A673 (cell line): ENCODE measurements around the gene RELL2. TPM values are rescaled to one million over a fixed set of nuclear protein-coding genes. Genes with fewer than 3 reads are reported as not detected.

Experiments used
- BruUV-seq: library from RNA; stranded (reverse); fragments of 400-500 nt; replicated peaks from 2 replicates; lab custom pipeline; 2021; lab: Mats Ljungman, UMichigan
- CTCF ChIA-PET: fragments of 300-600 bp; sonication (Branson Sonifier 250); formaldehyde crosslinking; loops from one replicate; lab custom pipeline; 2022; ENCODE audit warnings: antibody characterized with exemption; lab: Charles Lee
- POLR2A ChIA-PET: fragments of 300-600 bp; sonication (Branson Sonifier 250); formaldehyde crosslinking; loops from one replicate; lab custom pipeline; 2022; ENCODE audit warnings: antibody characterized with exemption; ENCODE audit not compliant: low non-redundant PET; lab: Charles Lee
- DNase-seq: peaks from one replicate; pipeline ENCODE4 v3.0.0-alpha.2; 2015; ENCODE audit warnings: low spot score
- H3K27ac ChIP-seq: fragments of 200-600 bp; sonication (generic); 2 replicates; pipeline ENCODE4 v1.5.1; 2016; ENCODE audit warnings: mixed run types, low read depth, mild to moderate bottlenecking, mixed read lengths, antibody characterized with exemption, low read length; ENCODE audit not compliant: poor library complexity, severe bottlenecking
- H3K27me3 ChIP-seq: fragments of 200-600 bp; sonication (generic); replicated peaks from 2 replicates; pipeline ENCODE4 v1.6.1; 2017; ENCODE audit warnings: mixed run types, low read depth, mild to moderate bottlenecking, mixed read lengths, antibody characterized with exemption, low read length; ENCODE audit not compliant: insufficient read depth, poor library complexity
- H3K36me3 ChIP-seq: fragments of 200-600 bp; sonication (generic); 2 replicates; pipeline ENCODE4 v1.6.1; 2016; ENCODE audit warnings: mixed run types, mild to moderate bottlenecking, mixed read lengths, antibody characterized with exemption, low read length; ENCODE audit not compliant: insufficient read depth, poor library complexity, severe bottlenecking
- H3K4me1 ChIP-seq: fragments of 200-600 bp; sonication (generic); 2 replicates; pipeline ENCODE4 v1.6.1; 2017; ENCODE audit warnings: mixed run types, mild to moderate bottlenecking, mixed read lengths, antibody characterized with exemption, low read length; ENCODE audit not compliant: insufficient read depth, poor library complexity, severe bottlenecking
- H3K4me3 ChIP-seq: fragments of 200-600 bp; sonication (generic); 2 replicates; pipeline ENCODE4 v1.5.1; 2016; ENCODE audit warnings: low read depth, mixed run types, mild to moderate bottlenecking, mixed read lengths, low read length; ENCODE audit not compliant: poor library complexity, severe bottlenecking
- H3K9me3 ChIP-seq: fragments of 200-600 bp; sonication (generic); 2 replicates; pipeline ENCODE4 v1.6.1; 2016; ENCODE audit warnings: mixed run types, low read depth, mild to moderate bottlenecking, mixed read lengths, antibody characterized with exemption, low read length; ENCODE audit not compliant: poor library complexity, severe bottlenecking
- CTCF ChIP-seq: fragments of 300-800, 200-600 bp; sonication (generic); conservative IDR thresholded peaks from 2 replicates; pipeline ENCODE4 v1.5.1; 2017; ENCODE audit warnings: low read depth, mild to moderate bottlenecking, antibody characterized with exemption, low read length, moderate library complexity, mixed read lengths
- EZH2 ChIP-seq: fragments of 200-600 bp; sonication (generic); IDR thresholded peaks from 2 replicates; pipeline ENCODE4 v1.6.1; 2017; ENCODE audit warnings: borderline replicate concordance, low read depth, mild to moderate bottlenecking, mixed read lengths, antibody characterized with exemption, low read length; ENCODE audit not compliant: poor library complexity, severe bottlenecking
- intact Hi-C: fragments of 100-400 bp; cut with micrococcal nuclease; formaldehyde crosslinking; loops from one replicate; pipeline ENCODE4 v1.10.0; 2022; ENCODE audit not compliant: unreplicated experiment
- total RNA-seq: library from RNA; stranded (reverse); gene quantifications from 2 replicates; pipeline ENCODE4 v1.2.3, GENCODE V29; 2021

The RELL2 gene
- total RNA-seq, 1 experiment from 2014 or later = 4.7 TPM

GRCh38 chr5:141681295-141681694 is 44.5 kb downstream of the RELL2 start:
- ChIA-PET CTCF (interaction anchor here (1.0 to 1.6 kb wide), 2 partner anchors 89 to 287 kb away, joined by 4 to 6 read pairs; partner anchors contain the start of gene RNF14), POLR2A (no interaction called here)
- TF ChIP-seq EZH2 = no peak
- Histone ChIP-seq H3K27me3 (no peaks in the 10 kb centered on the region), H3K9me3 (no peaks in the 10 kb centered on the region), H3K4me3 (peak overlapping the region; percentile 23), H3K36me3 (no peaks in the 10 kb centered on the region), H3K27ac (no peak overlapping the region), H3K4me1 (peaks cover 9% of the 10 kb centered on the region)
- BruUV-seq = no TSS peak
- intact Hi-C loops = no loop called here
- DNase-seq = no peak

- ChIA-PET CTCF (interaction anchor here (1.0 to 1.6 kb wide), 2 partner anchors 90 to 287 kb away, joined by 4 to 6 read pairs; partner anchors contain the start of gene RNF14), POLR2A (no interaction called here)
- no peaks in the 10 kb centered on the region for H3K27me3 ChIP-seq
- no peaks in the 10 kb centered on the region for H3K36me3 ChIP-seq
- intact Hi-C loops = no loop called here
- H3K27ac ChIP-seq = no peak within 1 kb of the TSS
- DNase-seq = no peak
- no peak for TF ChIP-seq EZH2
- TF ChIP-seq CTCF = no peak
- no peaks in the 10 kb centered on the region for H3K9me3 ChIP-seq
- no TSS peak for BruUV-seq
- H3K4me3 ChIP-seq = peak within 1 kb of the TSS; percentile 23
- H3K4me1 ChIP-seq = peaks cover 9% of the 10 kb centered on the region
Observed at GRCh38 chr5:141681695-141682641, 45.2 kb downstream of the RELL2 start, which contains the start of gene ARAP3. Gene ARAP3, minus strand, starts transcription at chr5:141682230. Its CDS starts 1,744 bp downstream, at chr5:141680486.

DNA sequence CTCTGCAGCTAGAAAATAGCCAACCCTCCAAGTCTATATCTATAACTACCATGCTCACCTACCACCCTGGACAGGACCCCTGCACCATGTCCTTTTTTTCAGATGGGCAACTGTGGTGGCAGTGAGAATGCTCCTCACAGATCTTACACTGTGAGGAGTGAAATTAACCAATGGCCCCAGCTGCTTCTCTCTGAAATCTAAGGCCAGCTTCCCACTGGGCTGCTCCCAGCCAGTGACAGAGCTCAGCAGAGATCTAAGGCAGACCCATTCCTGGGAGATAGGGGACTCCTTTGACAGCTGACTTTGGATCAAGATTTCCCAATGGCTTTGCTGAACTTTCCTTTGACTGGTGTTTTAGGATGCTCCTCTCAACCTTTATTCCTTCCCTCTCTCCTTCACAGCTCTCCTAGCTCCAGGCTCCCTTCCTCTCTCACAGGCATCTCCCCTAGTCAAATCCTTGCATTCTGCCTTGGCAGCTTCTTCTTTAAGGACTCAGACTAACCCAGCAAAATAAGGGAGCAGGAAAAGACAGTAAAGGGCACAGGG is 46.9 kb downstream of the RELL2 start:
- POLR2A ChIA-PET = interaction anchor here (0.6 to 0.7 kb wide), 2 partner anchors 11 to 16 kb away, joined by 3 to 4 read pairs; no protein-coding TSS in a partner anchor
- no peaks in the 10 kb centered on the region for H3K9me3 ChIP-seq
- no peak overlapping the region for H3K27ac ChIP-seq
- no peaks in the 10 kb centered on the region for H3K36me3 ChIP-seq
- no peaks in the 10 kb centered on the region for H3K27me3 ChIP-seq
- intact Hi-C loops = no loop called here
- CTCF ChIA-PET = interaction anchor here (0.6 to 0.9 kb wide), 2 partner anchors 40 to 192 kb away, joined by 3 read pairs; no protein-coding TSS in a partner anchor
- no TSS peak for BruUV-seq
- H3K4me1 ChIP-seq = peaks cover 9% of the 10 kb centered on the region
- no peak for DNase-seq
- H3K4me3 ChIP-seq = no peak overlapping the region
- TF ChIP-seq CTCF (no peak), EZH2 (no peak)
